Measurements from ENCODE around the gene SERTAD2.

The SERTAD2 gene

DNA sequence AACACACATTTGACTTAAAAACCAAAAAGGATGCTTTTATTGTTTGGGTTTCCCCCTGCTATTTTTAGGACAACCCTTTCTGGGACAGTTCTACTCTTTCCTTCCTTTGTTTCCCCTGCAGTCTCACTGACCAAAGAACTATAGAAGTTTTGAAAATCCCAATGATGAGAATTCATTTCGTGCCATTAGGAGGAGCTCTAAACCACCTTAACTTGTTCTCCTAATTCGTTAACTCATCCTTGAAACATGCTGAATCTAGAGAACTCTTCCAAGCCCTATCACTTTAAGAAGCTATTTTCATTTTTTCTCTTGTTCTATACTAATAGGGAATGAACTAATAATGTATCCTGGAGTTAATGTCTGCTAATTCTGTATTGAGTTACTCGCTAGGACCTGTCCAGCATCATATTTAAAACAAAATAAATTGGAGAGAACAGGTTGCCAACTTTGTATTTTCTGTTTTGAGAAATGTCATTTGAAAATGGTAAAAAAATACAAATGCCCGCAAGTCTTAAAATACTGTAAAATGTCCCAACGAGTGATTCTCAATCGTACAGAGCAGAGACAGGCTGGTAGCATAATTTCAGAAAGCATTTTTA, 66.7 kb downstream of the SERTAD2 start:
- FAIRE-seq (peak; percentile 84), DNase-seq (ENCODE audit: insufficient read length, low spot score) (no peak)

DNA sequence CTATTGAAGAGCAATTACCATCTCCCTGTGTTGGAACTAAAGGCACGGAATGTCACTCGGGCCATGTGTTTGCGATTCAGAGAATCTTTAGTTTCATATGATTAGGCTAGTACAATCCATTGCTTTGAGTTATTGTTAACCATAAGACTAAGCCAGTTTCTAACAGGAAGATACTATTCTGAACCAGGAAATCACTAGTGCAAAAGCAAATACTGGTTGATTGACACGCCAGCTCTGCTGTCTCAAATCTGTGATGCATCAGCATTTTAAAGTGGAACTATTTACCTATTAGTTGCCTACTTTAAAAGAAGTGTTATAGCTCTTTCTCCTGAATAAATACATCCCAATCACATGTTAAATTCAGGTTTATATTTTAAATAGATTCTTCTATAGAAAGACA, 67.7 kb downstream of the SERTAD2 start:
- DNase-seq (ENCODE audit: insufficient read length, low spot score) (no peak), FAIRE-seq (peak; percentile 76)
- TF ChIP-seq POLR2AphosphoS5 (IDR thresholded peaks at IDR 0.05; ENCODE audit: low read depth, low read length) (no peak), SPI1 (IDR thresholded peaks at IDR 0.05; ENCODE audit: low read depth, low read length) (no peak), PAX5 (IDR thresholded peaks at IDR 0.05; ENCODE audit: insufficient read depth, low read length, severe bottlenecking) (no peak), POLR2A (IDR thresholded peaks at IDR 0.05; ENCODE audit: low read depth, low read length) (no peak), POU2F2 (IDR thresholded peaks at IDR 0.05; ENCODE audit: low read depth, low read length) (no peak), TAF1 (IDR thresholded peaks at IDR 0.05; ENCODE audit: low read depth, low read length) (no peak)

More for the DNA sequence above, 66.7 kb downstream of the SERTAD2 start:
- TF ChIP-seq POLR2AphosphoS5 (IDR thresholded peaks at IDR 0.05; ENCODE audit: low read depth, low read length) (no peak), POU2F2 (IDR thresholded peaks at IDR 0.05; ENCODE audit: low read depth, low read length) (no peak)

DNA sequence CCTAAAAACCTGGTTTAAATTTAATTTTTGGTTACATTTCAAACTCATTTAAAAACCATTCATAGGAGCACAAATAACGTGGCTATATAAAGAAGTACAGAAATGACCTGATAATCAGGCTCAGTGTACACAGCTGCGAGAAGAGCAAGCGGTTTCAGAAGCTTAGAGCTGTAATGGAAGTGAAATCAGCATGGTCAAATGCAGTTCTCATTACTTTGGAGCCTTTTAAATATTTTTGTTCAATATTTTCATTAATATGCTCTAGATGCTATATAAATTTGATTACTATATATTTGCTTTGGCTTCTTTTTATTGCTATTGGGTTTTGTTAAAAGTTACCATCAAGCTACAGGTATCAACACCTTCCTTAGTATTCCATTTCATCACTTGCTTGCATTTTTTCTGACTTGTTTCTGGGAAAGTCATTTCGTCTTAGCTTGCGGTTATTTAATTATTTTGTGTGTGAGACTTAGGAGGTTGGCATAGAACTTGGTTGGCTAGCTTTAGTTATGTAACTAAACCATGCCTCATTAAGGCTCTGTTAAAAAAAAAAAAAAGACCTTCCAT, 70.9 kb downstream of the SERTAD2 start:
- FAIRE-seq (no peak), DNase-seq (ENCODE audit: insufficient read length, low spot score) (no peak)
- TF ChIP-seq SPI1 (IDR thresholded peaks at IDR 0.05; ENCODE audit: low read depth, low read length) (0 out of 2 replicates have a peak, but pooled peaks have one; percentile 19), POLR2A (IDR thresholded peaks at IDR 0.05; ENCODE audit: low read depth, low read length) (no peak)

DNA sequence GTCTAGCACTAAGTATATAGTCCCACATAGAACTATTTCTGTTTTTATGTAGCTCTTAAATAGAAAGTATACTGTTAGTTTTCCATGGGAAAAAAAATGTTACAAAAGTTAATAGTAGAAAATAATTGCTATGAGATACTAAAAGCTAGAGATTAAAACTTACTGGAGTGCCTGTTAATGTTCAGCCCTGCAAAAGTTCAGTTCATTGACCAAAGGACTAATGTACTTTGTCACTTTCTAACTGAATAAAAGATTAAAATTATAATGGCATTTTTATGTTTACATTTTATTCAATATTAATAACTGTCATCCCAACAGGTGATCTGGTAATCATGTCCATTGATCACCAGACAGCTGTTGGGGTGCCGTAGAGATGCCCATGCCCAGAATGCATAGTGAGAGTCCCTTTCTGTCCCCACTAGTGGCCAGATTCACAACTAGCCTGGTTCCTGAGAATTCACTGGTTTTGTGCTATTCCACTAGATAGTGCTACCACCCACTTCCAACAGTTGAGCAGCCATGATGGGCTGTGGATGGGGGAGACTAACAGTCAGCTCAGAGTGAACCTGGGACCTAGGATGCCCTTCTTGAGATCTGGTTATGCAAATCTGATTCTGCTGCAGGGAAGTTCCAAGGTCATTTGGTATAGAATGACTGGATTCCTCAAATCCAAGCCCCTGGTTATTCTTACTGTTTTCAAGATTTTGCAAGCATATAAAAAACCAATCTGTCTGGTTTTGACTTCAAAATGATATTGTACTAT, 71.8 kb downstream of the SERTAD2 start:
- peak; percentile 73; the same call in 1 of the 2 replicates for TF ChIP-seq POU2F2 (IDR thresholded peaks at IDR 0.05; ENCODE audit: low read depth, low read length)
- TF ChIP-seq POLR2A (IDR thresholded peaks at IDR 0.05; ENCODE audit: low read depth, low read length): no peak
- FAIRE-seq: peak; percentile 80
- DNase-seq (ENCODE audit: insufficient read length, low spot score): no peak

Data from GM12891 (cell line).